ENCODE data around the gene PRSS33. TPM values are rescaled to one million over a fixed set of nuclear protein-coding genes. Genes with fewer than 3 reads are reported as not detected.

The PRSS33 gene
- polyA plus RNA-seq, 4 donors = 0.18 to 0.80 (median 0.20) TPM; not detected in 1

DNA sequence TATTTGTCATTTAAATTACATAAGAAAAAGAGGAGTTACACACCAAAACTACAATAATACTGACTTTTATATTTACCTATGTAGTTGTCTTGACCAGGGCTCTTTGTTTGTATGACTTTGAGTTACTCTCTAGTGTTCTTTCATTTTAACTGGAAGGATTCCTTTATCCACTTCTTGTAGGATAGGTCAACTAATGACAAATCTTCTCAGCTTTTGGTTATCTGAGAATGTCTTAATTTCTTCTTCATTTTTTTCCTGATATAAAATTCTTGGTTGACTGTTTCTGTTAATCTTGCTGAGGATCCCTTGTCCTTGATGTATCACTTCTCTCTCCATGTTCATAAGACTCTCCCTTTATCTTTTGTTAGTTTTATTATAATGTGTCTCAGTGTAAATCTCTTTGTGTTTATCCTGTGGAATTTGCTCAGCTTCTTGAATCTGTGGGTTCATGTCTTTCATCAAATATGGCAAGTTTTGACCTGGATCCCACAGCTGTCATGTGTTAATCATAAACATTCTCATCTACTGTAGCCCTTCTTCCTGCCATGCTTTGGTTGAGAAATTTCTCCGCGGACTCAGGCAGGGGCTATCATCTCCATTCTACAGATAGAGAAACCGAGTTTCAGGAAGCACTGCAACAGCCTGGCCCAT, 16.3 kb upstream of the PRSS33 start:
- DNase-seq (ENCODE audit: low read depth in 4 of 4, low spot score in 3 of 4) = no peak

GRCh38 chr16:2799859-2800226, 12.5 kb upstream of the PRSS33 start:
- no peak for DNase-seq (ENCODE audit: low read depth in 4 of 4, low spot score in 3 of 4)

- no peak for DNase-seq (ENCODE audit: low read depth in 4 of 4, low spot score in 3 of 4)
Observed at GRCh38 chr16:2799205-2799858, 12.0 kb upstream of the PRSS33 start.

- no peak for DNase-seq (ENCODE audit: low read depth in 4 of 4, low spot score in 3 of 4)
Observed at GRCh38 chr16:2798723-2799204, 11.4 kb upstream of the PRSS33 start.

DNA sequence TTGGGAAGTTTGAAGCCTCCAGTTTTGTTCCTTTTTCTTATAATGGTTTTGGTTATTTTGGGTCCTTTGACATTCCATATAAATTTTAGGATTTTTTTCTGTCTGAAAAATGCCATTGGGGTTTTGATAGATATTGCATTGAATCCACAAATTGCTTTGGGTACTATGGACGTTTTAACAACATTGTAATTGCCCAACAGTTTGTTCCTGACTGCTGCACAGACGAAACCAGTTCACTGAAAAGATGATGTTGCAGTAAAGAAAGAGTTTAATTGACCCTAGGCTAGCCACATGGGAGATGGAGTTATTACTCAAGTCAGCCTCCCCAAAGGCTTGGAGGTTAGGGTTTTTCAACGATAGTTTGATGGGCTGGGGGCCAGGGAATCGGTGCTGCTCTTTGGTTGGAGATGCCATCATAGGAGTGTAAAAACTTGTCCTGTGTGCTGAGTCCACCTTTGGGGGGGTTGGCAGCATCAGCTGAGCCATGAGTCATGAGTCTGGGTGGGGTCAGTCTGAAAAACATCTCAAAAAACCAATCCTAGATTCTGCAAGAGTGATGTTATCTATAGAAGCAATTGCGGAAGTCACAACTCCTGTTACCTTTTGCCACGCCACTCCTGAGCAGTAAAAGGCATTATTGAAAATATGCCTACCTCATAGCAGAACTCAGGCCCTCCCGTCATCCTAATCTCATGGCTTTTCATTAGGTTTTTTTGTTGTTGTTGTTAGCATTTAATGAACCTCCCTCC, 8.2 kb upstream of the PRSS33 start:
- DNase-seq (ENCODE audit: low read depth in 4 of 4, low spot score in 3 of 4) = no peak

DNA sequence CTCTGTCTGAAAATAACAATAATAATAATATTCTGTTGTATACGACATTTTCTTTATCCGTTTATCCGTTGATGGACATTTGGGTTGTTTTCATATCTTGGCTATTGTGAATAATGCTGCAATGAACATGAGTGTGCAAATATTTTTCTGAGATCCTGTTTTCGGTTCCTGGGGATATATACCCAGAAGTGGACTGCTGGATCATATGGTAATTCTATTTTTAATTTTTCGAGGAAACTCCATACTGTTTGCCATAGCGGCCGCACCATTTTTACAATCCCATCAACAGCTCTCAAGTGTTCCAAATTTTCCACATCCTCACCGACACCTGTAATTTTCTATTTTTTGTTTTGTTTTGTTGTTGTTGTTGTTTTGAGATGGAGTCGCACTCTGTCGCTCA, 5.6 kb upstream of the PRSS33 start:
- DNase-seq (ENCODE audit: low read depth in 4 of 4, low spot score in 3 of 4) = no peak

DNA sequence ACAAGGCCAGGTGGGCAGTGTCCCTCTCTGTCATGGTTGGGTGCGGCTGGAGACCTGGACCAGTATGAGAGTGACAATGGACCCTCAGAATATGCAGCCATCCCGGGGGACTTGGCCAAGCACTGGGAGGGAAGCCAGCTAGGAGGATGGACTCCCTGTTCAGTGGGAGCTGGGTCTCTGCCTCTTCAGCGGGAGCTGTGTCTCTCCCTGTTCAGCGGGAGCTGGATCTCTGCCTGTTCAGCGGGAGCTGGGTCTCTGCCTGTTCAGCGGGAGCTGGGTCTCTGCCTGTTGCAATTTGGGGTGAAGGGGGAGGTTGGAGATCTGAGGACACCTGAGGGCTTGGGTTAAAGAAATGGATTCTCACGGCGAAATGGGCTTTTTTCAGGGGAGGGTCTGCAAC, 3.8 kb upstream of the PRSS33 start:
- DNase-seq (ENCODE audit: low read depth in 4 of 4, low spot score in 3 of 4) = no peak

GRCh38 chr16:2790631-2791030, 3.3 kb upstream of the PRSS33 start:
- no peak for DNase-seq (ENCODE audit: low read depth in 4 of 4, low spot score in 3 of 4)

DNA sequence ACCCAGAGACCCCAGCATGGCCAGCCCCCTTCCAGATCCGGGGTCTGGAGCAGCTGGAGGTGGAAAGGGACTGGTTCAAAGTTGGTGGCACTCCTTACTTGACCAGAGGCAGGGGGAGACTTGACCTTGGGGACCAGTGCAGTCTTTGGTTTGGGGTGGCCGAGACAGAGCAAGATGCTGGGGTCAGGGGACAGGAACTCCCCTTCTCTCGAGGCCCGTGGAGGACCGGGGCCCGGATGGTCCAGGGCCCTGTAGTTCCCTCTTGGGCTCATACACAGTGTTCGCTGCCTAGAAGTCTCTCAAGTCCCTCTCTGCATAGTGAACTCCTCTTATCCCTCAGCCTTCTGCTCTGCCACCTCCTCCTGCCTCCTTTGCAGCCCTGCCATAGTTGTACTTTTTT, 601 bp upstream of the PRSS33 start:
- DNase-seq (ENCODE audit: low read depth in 4 of 4, low spot score in 3 of 4) = no peak

- no peak for DNase-seq (ENCODE audit: low read depth in 4 of 4, low spot score in 3 of 4)
Observed at GRCh38 chr16:2786826-2787151, 571 bp downstream of the PRSS33 start.

GRCh38 chr16:2786061-2786825, 1.1 kb downstream of the PRSS33 start:
- no peak for DNase-seq (ENCODE audit: low read depth in 4 of 4, low spot score in 3 of 4)

DNA sequence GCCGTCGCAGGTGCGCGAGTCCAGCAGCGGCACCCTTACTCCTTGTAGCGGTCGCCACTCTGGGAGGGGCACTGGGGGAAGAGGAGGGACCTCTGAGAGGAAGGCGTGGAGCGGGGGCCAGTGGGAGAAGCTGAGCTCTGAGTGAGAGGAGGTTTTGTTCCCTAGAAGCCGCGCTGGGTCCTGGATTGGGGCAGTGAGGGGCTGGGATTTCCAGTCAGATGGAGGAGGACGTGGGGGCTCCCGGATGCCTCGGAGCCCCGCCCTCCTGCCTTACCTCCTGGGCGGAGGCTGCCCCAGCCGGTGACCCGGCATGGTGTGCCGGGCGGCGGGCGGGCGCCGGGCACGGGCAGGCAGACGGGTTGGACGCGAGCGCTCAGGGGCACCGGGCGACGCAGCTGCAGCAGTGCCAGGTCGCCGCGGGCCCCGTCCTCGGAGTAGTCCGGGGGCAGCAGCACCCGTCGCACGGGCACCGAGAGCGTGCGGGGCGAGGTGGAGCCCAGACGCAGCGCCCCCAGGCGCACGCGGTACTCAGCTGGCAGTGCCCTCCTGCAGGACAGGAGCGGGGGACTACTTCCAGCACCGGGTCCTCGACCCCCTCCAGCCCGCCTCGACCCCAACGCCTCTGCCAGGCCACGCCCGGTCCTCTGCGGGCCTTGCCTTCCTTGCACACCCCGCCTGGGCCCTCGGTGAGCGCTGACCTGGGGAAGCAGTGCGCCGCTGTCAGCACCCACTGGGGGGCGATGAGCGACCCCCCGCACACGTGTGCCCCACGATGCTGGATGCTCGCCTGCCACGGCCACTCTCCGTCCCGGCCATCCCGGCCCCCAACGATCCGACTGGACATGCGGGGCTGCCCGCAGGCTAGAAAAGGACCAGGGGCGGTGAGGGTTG, 2.0 kb downstream of the PRSS33 start:
- no peak for DNase-seq (ENCODE audit: low read depth in 4 of 4, low spot score in 3 of 4)

GRCh38 chr16:2784358-2785100, 2.8 kb downstream of the PRSS33 start:
- DNase-seq (ENCODE audit: low read depth in 4 of 4, low spot score in 3 of 4) = no peak

DNA sequence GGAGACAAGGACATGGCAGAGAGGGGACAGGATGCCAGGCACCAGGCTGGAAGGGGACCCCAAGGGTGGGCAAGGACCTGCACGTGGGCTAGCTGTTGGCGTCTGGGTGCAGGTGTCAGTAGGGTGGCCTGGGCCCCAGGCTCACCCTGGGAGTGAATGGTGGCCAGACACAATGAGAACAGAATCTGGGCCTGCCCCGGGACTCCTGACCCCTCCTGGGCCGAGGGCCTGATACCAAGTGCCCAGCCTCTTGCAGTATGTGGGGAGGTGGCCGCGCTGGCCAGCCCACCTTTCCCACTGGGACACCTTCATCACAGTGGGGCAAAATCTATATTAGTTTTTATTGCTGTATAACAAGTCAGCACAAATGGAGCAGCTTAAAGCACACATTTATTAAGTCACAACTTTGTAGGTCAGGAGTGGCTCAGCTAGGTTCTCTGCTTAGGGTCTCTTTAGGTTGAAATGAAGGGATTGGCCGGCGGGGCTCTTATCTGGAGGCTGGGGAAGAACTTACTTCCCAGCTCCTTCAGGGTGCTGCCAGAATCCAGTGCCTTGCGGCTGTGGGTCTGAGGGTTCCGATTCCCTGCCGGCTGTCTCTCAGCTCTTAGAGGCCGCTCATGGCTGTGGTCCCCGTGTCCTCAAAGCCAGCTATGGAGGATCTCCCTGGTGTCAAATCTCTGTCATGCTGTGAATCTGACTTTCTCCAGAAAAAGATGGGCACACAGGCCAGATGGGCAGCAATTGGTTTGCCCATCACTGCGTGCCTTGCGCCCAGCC, 3.6 kb downstream of the PRSS33 start:
- no peak for DNase-seq (ENCODE audit: low read depth in 4 of 4, low spot score in 3 of 4)

- DNase-seq (ENCODE audit: low read depth in 4 of 4, low spot score in 3 of 4) = no peak
Observed at GRCh38 chr16:2782583-2783351, 4.6 kb downstream of the PRSS33 start.

DNA sequence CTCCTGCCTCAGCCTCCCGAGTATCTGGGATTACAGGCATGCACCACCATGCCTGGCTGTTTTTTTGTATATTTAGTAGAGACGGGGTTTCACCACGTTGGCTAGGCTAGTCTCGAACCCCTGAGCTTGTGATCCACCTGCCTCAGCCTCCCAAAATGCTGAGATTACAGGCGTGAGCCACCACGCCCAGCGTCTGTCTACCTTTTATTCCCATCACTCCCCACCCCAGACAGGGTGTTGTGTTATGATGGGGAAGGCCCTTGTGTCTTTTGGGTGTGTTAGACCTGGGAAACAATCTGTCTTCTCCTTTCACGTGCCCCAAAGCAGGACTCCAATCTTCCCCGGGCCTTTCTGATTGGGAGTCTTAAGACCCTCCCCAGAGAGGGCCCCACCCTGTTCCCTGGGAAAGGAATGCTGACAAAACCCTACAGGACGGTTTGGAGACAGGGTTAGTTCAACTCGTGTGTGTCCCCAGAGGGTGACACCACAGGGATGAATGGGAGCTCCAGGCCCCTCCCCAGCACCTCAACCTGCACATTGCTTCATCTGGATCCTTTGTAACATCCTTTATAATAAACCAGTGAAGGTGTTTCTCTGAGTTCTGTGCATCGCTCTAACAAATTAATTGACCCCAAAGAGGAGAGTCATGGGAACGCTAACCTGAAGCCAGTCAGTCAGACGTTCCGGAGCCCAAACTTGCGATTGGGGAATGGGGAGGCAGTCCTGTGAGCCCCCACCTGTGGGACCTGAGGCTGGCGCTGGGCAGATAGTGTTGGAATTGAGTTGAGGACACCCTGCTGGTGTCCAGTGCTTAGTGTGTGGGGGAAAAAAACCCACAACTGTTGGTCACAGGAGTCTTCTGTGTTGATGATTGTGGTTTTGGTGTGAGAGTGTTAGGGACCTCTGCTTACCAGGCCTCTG, 7.1 kb downstream of the PRSS33 start:
- no peak for DNase-seq (ENCODE audit: low read depth in 4 of 4, low spot score in 3 of 4)
